WTC11 (cell line): ENCODE measurements around the gene ALDH3B1. TPM values are rescaled to one million over a fixed set of nuclear protein-coding genes. Genes with fewer than 3 reads are reported as not detected.

Source experiments
- ATAC-seq: fragments of 200-7000 bp; cut with Tn5 transposase; 2 replicates; pipeline ENCODE4 v1.10.0; 2021; ENCODE audit warnings: mild to moderate bottlenecking, moderate library complexity
- CTCF ChIA-PET: fragments of 300-600 bp; sonication (Branson Sonifier 250); formaldehyde crosslinking; loops from one replicate; lab custom pipeline; 2021; ENCODE audit warnings: antibody characterized with exemption; lab: Charles Lee
- POLR2A ChIA-PET: fragments of 350-600 bp; sonication (Branson Sonifier 250); formaldehyde crosslinking; loops from one replicate; lab custom pipeline; 2021; ENCODE audit warnings: antibody characterized with exemption; lab: Charles Lee
- DNase-seq: peaks from one replicate; pipeline ENCODE4 v3.0.0; 2021; ENCODE audit warnings: low spot score
- H3K27ac Mint-ChIP-seq: 2 replicates; pipeline ENCODE4 v1.8.0; 2021; ENCODE audit warnings: mixed read lengths
- H3K27me3 Mint-ChIP-seq: 2 replicates; pipeline ENCODE4 v1.8.0; 2021; ENCODE audit warnings: low read depth, mild to moderate bottlenecking, moderate library complexity, mixed read lengths
- H3K36me3 Mint-ChIP-seq: 2 replicates; pipeline ENCODE4 v1.8.0; 2021; ENCODE audit warnings: mixed read lengths
- H3K4me1 Mint-ChIP-seq: 2 replicates; pipeline ENCODE4 v1.8.0; 2022; ENCODE audit warnings: mixed read lengths
- H3K4me3 Mint-ChIP-seq: 2 replicates; pipeline ENCODE4 v1.8.0; 2021; ENCODE audit warnings: mild to moderate bottlenecking, moderate library complexity, mixed read lengths
- H3K9me3 Mint-ChIP-seq: 2 replicates; pipeline ENCODE4 v1.8.0; 2021; ENCODE audit warnings: mixed read lengths
- AR ChIP-seq: fragments of 250-450 bp; sonication (Bioruptor Pico); IDR thresholded peaks from 2 replicates; pipeline ENCODE4 v1.9.0; 2021; ENCODE audit warnings: mild to moderate bottlenecking
- ATF6 ChIP-seq: sonication (generic); formaldehyde crosslinking; IDR thresholded peaks from 2 replicates; pipeline ENCODE4 v1.8.1; 2023; ENCODE audit warnings: mild to moderate bottlenecking, missing genetic modification reagents
- HMGXB4 ChIP-seq: sonication (generic); formaldehyde crosslinking; IDR thresholded peaks from 2 replicates; pipeline ENCODE4 v1.8.1; 2023; ENCODE audit warnings: mild to moderate bottlenecking, moderate library complexity, missing genetic modification reagents
- IRF1 ChIP-seq: sonication (generic); formaldehyde crosslinking; IDR thresholded peaks from 2 replicates; pipeline ENCODE4 v1.8.0; 2023; ENCODE audit warnings: missing genetic modification reagents
- JAZF1 ChIP-seq: fragments of 250-450 bp; sonication (Bioruptor Pico); IDR thresholded peaks from 2 replicates; pipeline ENCODE4 v1.9.0; 2021; ENCODE audit warnings: moderate library complexity, mild to moderate bottlenecking, inconsistent platforms
- MXD4 ChIP-seq: fragments of 250-450 bp; sonication (Bioruptor Pico); IDR thresholded peaks from 2 replicates; pipeline ENCODE4 v1.8.0; 2021; ENCODE audit warnings: mild to moderate bottlenecking, moderate library complexity, borderline replicate concordance
- PRDM15 ChIP-seq: sonication (generic); formaldehyde crosslinking; IDR thresholded peaks from 2 replicates; pipeline ENCODE4 v1.8.0; 2022; ENCODE audit warnings: missing genetic modification reagents
- PRRX2 ChIP-seq: fragments of 250-450 bp; sonication (Bioruptor Pico); IDR thresholded peaks from 2 replicates; pipeline ENCODE4 v1.8.0; 2021; ENCODE audit warnings: mild to moderate bottlenecking
- SMAD3 ChIP-seq: sonication (generic); formaldehyde crosslinking; IDR thresholded peaks from 2 replicates; pipeline ENCODE4 v1.8.0; 2022; ENCODE audit warnings: missing genetic modification reagents, mild to moderate bottlenecking, borderline replicate concordance
- TEAD4 ChIP-seq: sonication (generic); formaldehyde crosslinking; IDR thresholded peaks from 2 replicates; pipeline ENCODE4 v1.8.0; 2022; ENCODE audit warnings: mild to moderate bottlenecking, missing genetic modification reagents
- ZBTB43 ChIP-seq: sonication (generic); formaldehyde crosslinking; IDR thresholded peaks from 2 replicates; pipeline ENCODE4 v1.8.1; 2023; ENCODE audit warnings: mild to moderate bottlenecking, missing genetic modification reagents
- ZNF219 ChIP-seq: sonication (generic); formaldehyde crosslinking; IDR thresholded peaks from 2 replicates; pipeline ENCODE4 v1.8.0; 2023; ENCODE audit warnings: missing genetic modification reagents, mild to moderate bottlenecking, borderline replicate concordance
- ZNF512 ChIP-seq: sonication (generic); formaldehyde crosslinking; IDR thresholded peaks from 2 replicates; pipeline ENCODE4 v1.8.1; 2022; ENCODE audit warnings: missing genetic modification reagents, borderline replicate concordance
- total RNA-seq: library from RNA; stranded (reverse); gene quantifications from 3 replicates; pipeline ENCODE4 v1.2.3, GENCODE V29; 2021

ALDH3B1 gene
- total RNA-seq, 1 experiment from 2014 or later, result 0.46 TPM

- TF ChIP-seq ATF6 (CRISPR knock-in tag) (no peak), TEAD4 (no peak)
These were observed 64.6 kb downstream of the ALDH3B1 start (continued) for GRCh38 chr11:68074584-68075352.

- CTCF ChIA-PET, result no interaction called here
- H3K4me1 Mint-ChIP-seq, result peaks cover 3% of the 10 kb centered on the region; the same call in 1 of the 2 replicates
- ATAC-seq, result no peak
- TF ChIP-seq ZNF512 (CRISPR knock-in tag) (no peak), TEAD4 (no peak), SMAD3 (CRISPR knock-in tag) (no peak), MXD4 (CRISPR knock-in tag) (no peak), HMGXB4 (CRISPR knock-in tag) (no peak), ATF6 (CRISPR knock-in tag) (no peak), PRDM15 (CRISPR knock-in tag) (no peak), ZBTB43 (no peak), AR (no peak), PRRX2 (CRISPR knock-in tag) (no peak), ZNF219 (no peak), JAZF1 (CRISPR knock-in tag) (no peak), IRF1 (no peak)
These were observed 66.4 kb downstream of the ALDH3B1 start for GRCh38 chr11:68076371-68077042.

More at GRCh38 chr11:68076371-68077042, 66.4 kb downstream of the ALDH3B1 start:
- POLR2A ChIA-PET, result no interaction called here
- H3K27me3 Mint-ChIP-seq, result no peaks in the 10 kb centered on the region
- no peaks in the 10 kb centered on the region for H3K9me3 Mint-ChIP-seq
- no peak overlapping the region for H3K4me3 Mint-ChIP-seq
- no peak for DNase-seq
- peaks cover 44% of the 10 kb centered on the region for H3K36me3 Mint-ChIP-seq
- H3K27ac Mint-ChIP-seq, result peak overlapping the region; percentile 60; the same call in 1 of the 2 replicates
